GM12878 (cell line): ENCODE data around the gene CDYL.

ENCODE experiments used
- EP300 ChIP-seq, 2 experiments: fragments of 150-350 bp in 1 of 2; IDR thresholded peaks; 2 replicates each; pipeline ENCODE4 v1.6.1; 2011 to 2012; ENCODE audit warnings: low read depth in 2 of 2, low read length in 2 of 2, borderline replicate concordance in 1 of 2, improper control_type of control experiment in 1 of 2, inconsistent platforms in 1 of 2; ENCODE audit not compliant: control insufficient read depth in 1 of 2
- EZH2 ChIP-seq: IDR thresholded peaks from 2 replicates; pipeline ENCODE4 v1.6.1; 2012; ENCODE audit warnings: low read depth, mild to moderate bottlenecking, control low read depth, inconsistent platforms, low read length, borderline replicate concordance; ENCODE audit not compliant: control insufficient read depth
- GABPA ChIP-seq: IDR thresholded peaks from 2 replicates; pipeline ENCODE4 v1.6.1; 2014; ENCODE audit warnings: antibody characterized with exemption, low read depth, mild to moderate bottlenecking, inconsistent platforms
- JUND ChIP-seq: IDR thresholded peaks from 2 replicates; pipeline ENCODE4 v1.6.1; 2012; ENCODE audit warnings: low read depth, mild to moderate bottlenecking, low read length, improper control_type of control experiment, moderate library complexity
- POLR2A ChIP-seq: IDR thresholded peaks from 2 replicates; pipeline ENCODE4 v1.6.1; 2011; ENCODE audit warnings: low read depth, mild to moderate bottlenecking, low read length
- POLR2AphosphoS2 ChIP-seq: IDR thresholded peaks from 2 replicates; pipeline ENCODE4 v1.6.1; 2011; ENCODE audit warnings: low read depth, mild to moderate bottlenecking, low read length, improper control_type of control experiment, moderate library complexity
- POLR2AphosphoS5 ChIP-seq: IDR thresholded peaks from 2 replicates; pipeline ENCODE4 v1.6.1; 2011; ENCODE audit warnings: mild to moderate bottlenecking, low read length, inconsistent platforms
- SUZ12 ChIP-seq: fragments of 200-600 bp; sonication (generic); IDR thresholded peaks from one replicate; pipeline ENCODE4 v1.6.1; 2018; ENCODE audit warnings: antibody characterized with exemption, mild to moderate bottlenecking; ENCODE audit not compliant: unreplicated experiment
- TCF12 ChIP-seq: IDR thresholded peaks from 2 replicates; pipeline ENCODE4 v1.6.1; 2011; ENCODE audit warnings: low read depth, mild to moderate bottlenecking, low read length
- TF ChIP-seq, protein P1 (sequence below), 3 experiments: IDR thresholded peaks in 2 of 3; conservative IDR thresholded peaks in 1 of 3; 2 replicates each; pipeline ENCODE4 v1.5.1; 2011; ENCODE audit warnings: low read depth in 3 of 3, low read length in 3 of 3, mild to moderate bottlenecking in 3 of 3, control low read depth in 2 of 3, moderate library complexity in 2 of 3, inconsistent platforms in 1 of 3, mixed read lengths in 1 of 3; ENCODE audit not compliant: control insufficient read depth in 2 of 3, insufficient read depth in 1 of 3; ENCODE audit errors: extremely low read depth in 1 of 3
- TF ChIP-seq, protein P2 (sequence below): fragments of 450-650 bp; formaldehyde crosslinking; IDR thresholded peaks from 2 replicates; pipeline ENCODE4 v1.4.0; 2020; ENCODE audit warnings: mild to moderate bottlenecking, moderate library complexity

DNA sequence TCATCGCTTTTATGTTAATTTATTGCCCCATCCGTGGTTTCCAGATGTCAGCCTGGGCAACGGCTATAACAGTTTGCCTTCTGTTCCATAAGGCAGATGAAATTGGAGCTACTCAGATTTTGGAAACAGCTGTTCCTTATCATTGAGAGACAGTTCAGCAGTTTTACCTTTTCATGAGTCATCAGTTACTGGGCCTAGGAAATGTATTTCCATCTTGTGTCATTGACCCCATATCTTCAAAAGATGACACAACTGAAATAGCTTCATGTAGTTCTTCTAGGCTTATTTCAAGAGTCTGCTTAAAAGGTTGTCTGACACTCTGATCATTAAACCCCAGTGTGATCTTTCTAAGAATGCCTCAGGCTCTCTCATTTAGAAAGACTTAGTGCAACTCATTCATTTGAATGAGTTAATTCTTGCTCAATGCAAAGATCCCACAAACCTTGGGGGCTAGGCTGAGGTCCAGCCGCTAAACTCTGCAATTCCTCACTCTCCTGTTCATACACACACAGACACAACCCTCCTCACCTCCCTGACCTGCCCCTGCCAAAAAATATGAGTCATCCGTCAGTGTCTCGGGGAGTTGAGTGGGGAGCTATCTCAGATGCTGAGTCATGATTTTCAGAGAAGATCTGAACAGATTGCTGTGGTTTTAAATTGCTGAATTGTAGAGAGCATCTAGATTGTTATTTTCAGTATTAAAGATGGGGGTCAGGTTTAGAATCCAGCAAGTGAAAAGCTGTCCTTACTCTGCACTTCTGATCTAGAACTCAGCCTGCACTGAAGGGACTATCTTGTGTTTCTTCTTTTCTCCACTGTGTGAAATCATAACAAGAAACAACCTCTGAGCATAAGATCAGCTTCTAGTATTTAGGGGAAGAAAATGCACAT, 165.8 kb downstream of the CDYL start:
- TF ChIP-seq POLR2AphosphoS2, result no peak
- TF ChIP-seq, protein P1, sequence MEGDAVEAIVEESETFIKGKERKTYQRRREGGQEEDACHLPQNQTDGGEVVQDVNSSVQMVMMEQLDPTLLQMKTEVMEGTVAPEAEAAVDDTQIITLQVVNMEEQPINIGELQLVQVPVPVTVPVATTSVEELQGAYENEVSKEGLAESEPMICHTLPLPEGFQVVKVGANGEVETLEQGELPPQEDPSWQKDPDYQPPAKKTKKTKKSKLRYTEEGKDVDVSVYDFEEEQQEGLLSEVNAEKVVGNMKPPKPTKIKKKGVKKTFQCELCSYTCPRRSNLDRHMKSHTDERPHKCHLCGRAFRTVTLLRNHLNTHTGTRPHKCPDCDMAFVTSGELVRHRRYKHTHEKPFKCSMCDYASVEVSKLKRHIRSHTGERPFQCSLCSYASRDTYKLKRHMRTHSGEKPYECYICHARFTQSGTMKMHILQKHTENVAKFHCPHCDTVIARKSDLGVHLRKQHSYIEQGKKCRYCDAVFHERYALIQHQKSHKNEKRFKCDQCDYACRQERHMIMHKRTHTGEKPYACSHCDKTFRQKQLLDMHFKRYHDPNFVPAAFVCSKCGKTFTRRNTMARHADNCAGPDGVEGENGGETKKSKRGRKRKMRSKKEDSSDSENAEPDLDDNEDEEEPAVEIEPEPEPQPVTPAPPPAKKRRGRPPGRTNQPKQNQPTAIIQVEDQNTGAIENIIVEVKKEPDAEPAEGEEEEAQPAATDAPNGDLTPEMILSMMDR (IDR thresholded peaks at IDR 0.05 in 2 of 3, conservative IDR thresholded peaks at IDR 0.05 in 1 of 3; ENCODE audit: control insufficient read depth in 2 of 3, extremely low read depth in 1 of 3, insufficient read depth in 1 of 3, low read depth in 3 of 3, low read length in 3 of 3), result no peak
- TF ChIP-seq EP300 (IDR thresholded peaks at IDR 0.05; ENCODE audit: borderline replicate concordance in 1 of 2, control insufficient read depth in 1 of 2, low read depth in 2 of 2, low read length in 2 of 2), result no peak
- TF ChIP-seq GABPA, result no peak
- TF ChIP-seq EZH2, result no peak
- TF ChIP-seq JUND, result no peak
- no peak for TF ChIP-seq POLR2AphosphoS5
- no peak for TF ChIP-seq SUZ12
- TF ChIP-seq, protein P2, sequence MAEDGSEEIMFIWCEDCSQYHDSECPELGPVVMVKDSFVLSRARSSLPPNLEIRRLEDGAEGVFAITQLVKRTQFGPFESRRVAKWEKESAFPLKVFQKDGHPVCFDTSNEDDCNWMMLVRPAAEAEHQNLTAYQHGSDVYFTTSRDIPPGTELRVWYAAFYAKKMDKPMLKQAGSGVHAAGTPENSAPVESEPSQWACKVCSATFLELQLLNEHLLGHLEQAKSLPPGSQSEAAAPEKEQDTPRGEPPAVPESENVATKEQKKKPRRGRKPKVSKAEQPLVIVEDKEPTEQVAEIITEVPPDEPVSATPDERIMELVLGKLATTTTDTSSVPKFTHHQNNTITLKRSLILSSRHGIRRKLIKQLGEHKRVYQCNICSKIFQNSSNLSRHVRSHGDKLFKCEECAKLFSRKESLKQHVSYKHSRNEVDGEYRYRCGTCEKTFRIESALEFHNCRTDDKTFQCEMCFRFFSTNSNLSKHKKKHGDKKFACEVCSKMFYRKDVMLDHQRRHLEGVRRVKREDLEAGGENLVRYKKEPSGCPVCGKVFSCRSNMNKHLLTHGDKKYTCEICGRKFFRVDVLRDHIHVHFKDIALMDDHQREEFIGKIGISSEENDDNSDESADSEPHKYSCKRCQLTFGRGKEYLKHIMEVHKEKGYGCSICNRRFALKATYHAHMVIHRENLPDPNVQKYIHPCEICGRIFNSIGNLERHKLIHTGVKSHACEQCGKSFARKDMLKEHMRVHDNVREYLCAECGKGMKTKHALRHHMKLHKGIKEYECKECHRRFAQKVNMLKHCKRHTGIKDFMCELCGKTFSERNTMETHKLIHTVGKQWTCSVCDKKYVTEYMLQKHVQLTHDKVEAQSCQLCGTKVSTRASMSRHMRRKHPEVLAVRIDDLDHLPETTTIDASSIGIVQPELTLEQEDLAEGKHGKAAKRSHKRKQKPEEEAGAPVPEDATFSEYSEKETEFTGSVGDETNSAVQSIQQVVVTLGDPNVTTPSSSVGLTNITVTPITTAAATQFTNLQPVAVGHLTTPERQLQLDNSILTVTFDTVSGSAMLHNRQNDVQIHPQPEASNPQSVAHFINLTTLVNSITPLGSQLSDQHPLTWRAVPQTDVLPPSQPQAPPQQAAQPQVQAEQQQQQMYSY, result no peak
- TF ChIP-seq POLR2A, result no peak
- TF ChIP-seq TCF12, result 0 out of 2 replicates have a peak, but pooled peaks have one; percentile 32
